ENCODE results near the gene FOXP1. TPM values are rescaled to one million over a fixed set of nuclear protein-coding genes. Genes with fewer than 3 reads are reported as not detected.

Gene FOXP1
- total RNA-seq, 4 donors from 2014 or later: 103 to 173 (median 140) TPM

- Histone ChIP-seq H3K4me3 (no peak overlapping the region), H3K27ac (no peak overlapping the region), H3K27me3 (no peaks in the 10 kb centered on the region), H3K9me3 (no peaks in the 10 kb centered on the region), H3K4me1 (no peaks in the 10 kb centered on the region), H3K36me3 (no peaks in the 10 kb centered on the region)
- no peak for DNase-seq
- TF ChIP-seq POLR2A (IDR thresholded peaks at IDR 0.05): no peak
- TF ChIP-seq, protein P1, sequence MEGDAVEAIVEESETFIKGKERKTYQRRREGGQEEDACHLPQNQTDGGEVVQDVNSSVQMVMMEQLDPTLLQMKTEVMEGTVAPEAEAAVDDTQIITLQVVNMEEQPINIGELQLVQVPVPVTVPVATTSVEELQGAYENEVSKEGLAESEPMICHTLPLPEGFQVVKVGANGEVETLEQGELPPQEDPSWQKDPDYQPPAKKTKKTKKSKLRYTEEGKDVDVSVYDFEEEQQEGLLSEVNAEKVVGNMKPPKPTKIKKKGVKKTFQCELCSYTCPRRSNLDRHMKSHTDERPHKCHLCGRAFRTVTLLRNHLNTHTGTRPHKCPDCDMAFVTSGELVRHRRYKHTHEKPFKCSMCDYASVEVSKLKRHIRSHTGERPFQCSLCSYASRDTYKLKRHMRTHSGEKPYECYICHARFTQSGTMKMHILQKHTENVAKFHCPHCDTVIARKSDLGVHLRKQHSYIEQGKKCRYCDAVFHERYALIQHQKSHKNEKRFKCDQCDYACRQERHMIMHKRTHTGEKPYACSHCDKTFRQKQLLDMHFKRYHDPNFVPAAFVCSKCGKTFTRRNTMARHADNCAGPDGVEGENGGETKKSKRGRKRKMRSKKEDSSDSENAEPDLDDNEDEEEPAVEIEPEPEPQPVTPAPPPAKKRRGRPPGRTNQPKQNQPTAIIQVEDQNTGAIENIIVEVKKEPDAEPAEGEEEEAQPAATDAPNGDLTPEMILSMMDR (IDR thresholded peaks at IDR 0.05): no peak
Measured at GRCh38 chr3:71409352-71409751, 174.2 kb downstream of the FOXP1 start.

DNA sequence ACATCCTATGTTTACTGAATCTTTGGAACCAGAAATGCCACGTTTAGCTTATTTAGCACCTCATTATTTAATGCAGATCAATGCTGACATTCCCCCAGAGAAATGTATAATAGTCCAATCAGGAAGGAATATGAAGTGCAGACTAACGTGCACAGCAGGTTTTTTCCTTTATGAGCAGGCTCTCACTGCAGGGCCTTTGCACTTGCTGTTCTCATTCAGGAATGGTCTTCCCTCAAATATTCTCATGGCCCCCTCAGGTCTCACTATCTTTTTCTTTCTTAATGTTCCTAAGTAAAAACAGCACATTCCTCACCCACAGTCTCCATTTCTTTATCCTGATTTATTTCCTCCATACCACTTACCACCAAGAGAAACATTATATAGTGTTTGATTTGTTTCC, 174.6 kb downstream of the FOXP1 start:
- TF ChIP-seq, protein P1 (IDR thresholded peaks at IDR 0.05): no peak
- TF ChIP-seq POLR2A (IDR thresholded peaks at IDR 0.05): no peak
- Histone ChIP-seq H3K4me3 (no peak overlapping the region), H3K27ac (no peak overlapping the region), H3K27me3 (no peaks in the 10 kb centered on the region), H3K9me3 (no peaks in the 10 kb centered on the region), H3K36me3 (no peaks in the 10 kb centered on the region), H3K4me1 (no peaks in the 10 kb centered on the region)
- no peak for DNase-seq

GRCh38 chr3:71407823-71408222, 175.7 kb downstream of the FOXP1 start:
- no peaks in the 10 kb centered on the region for H3K27me3 ChIP-seq
- H3K36me3 ChIP-seq: no peaks in the 10 kb centered on the region

DNA sequence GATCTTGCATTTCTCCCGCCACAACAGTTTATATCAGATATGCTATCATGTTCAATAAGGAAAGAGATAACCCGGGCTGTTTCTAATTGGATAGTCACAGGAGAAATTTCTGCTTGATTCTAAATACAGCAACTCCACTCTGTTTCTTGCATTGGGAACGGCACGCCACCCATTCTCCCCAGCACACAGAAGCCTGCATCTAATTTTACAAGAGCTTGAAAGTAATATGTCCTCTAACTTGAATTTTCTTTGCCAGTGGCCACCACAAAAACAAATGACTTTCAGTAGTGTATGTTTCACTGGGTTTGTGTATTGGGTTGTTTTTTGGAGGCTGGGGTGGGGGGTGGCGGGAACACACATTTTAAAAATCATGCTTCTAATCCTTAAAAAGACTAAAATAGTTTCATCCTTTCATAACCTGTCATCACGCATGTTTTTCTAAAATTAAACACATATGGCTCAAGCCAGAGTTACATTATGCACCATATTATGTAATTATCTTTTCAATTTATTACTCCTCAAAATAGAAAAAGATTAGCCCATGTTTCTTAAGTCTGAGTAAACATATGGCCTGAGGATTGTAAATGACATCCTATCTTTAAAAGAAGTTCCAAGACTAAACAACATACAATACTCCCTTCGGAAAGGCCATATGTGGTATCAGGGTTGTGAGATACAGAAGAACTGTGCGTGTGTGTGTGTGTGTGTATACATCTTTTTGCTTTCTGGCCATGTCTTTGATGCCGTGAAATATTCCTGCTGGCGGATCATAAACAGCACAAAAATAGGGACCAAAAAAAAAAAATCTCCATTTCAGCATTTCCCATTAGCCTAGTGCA, 176.3 kb downstream of the FOXP1 start:
- Histone ChIP-seq H3K9me3 (no peaks in the 10 kb centered on the region), H3K36me3 (no peaks in the 10 kb centered on the region), H3K27ac (no peak overlapping the region), H3K4me3 (no peak overlapping the region), H3K4me1 (no peaks in the 10 kb centered on the region), H3K27me3 (no peaks in the 10 kb centered on the region)
- no peak for DNase-seq
- TF ChIP-seq POLR2A (IDR thresholded peaks at IDR 0.05): no peak
- TF ChIP-seq, protein P1 (IDR thresholded peaks at IDR 0.05): no peak

More at GRCh38 chr3:71407823-71408222, 175.7 kb downstream of the FOXP1 start:
- no peaks in the 10 kb centered on the region for H3K4me1 ChIP-seq
- no peak overlapping the region for H3K4me3 ChIP-seq
- H3K27ac ChIP-seq: no peak overlapping the region
- no peaks in the 10 kb centered on the region for H3K9me3 ChIP-seq
- DNase-seq: no peak
- TF ChIP-seq, protein P1 (IDR thresholded peaks at IDR 0.05): no peak
- no peak for TF ChIP-seq POLR2A (IDR thresholded peaks at IDR 0.05)

GRCh38 chr3:71402911-71403310, 180.6 kb downstream of the FOXP1 start:
- Histone ChIP-seq H3K36me3 (no peaks in the 10 kb centered on the region), H3K27ac (no peak overlapping the region), H3K4me3 (no peak overlapping the region), H3K9me3 (no peaks in the 10 kb centered on the region), H3K27me3 (no peaks in the 10 kb centered on the region), H3K4me1 (peaks cover 0 to 7% (median 0%) of the 10 kb centered on the region in 4 donors)
- DNase-seq: no peak
- TF ChIP-seq, protein P1 (IDR thresholded peaks at IDR 0.05): no peak
- TF ChIP-seq POLR2A (IDR thresholded peaks at IDR 0.05): no peak
